ENCODE measurements around the gene RNF168.
A peak's percentile ranks its signal among the peaks of the same experiment; 100 is the strongest.
"Not testable (repeated sequence)": the region's sequence is repeated elsewhere in the genome, so short reads cannot be mapped to it uniquely, and the experiment has no call there.

The RNF168 gene

DNA sequence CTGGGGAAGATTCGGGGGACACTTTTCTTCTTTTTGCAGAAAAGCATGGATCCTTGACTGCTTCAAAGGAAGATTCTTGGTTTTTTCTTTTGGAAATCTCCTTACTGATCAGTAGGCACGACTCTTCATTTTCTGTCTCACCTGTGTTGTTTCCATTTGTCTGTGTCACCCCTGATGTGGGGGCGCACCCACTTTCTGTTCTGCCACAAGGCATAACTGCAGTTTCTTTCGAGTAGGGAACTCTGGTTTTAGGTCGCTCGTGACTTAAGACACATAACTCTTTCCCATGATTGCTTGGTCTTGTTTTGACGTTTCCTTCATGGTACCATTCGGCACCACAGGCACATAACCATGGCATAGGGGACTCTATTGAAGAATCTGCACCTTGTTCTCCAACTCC lies 31.3 kb downstream of the RNF168 start:
- no peak for DNase-seq (ENCODE audit: extremely low read depth in 1 of 2, low read depth in 1 of 2)

GRCh38 chr3:196471551-196471950 lies 32.0 kb downstream of the RNF168 start:
- DNase-seq (ENCODE audit: extremely low read depth in 1 of 2, low read depth in 1 of 2): no peak

DNA sequence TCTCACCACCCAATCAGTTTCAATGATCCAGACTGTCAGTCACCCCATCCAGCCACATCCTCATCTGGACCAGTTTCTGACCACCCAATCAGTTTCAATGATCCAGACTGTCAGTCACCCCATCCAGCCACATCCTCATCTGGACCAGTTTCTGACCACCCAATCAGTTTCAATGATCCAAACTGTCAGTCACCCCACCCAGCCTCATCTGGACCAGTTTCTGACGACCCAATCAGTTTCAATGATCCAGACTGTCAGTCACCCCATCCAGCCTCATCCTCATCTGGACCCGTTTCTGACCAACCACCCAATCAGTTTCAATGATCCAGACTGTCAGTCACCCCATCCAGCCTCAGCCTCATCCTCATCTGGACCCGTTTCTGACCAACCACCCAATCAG lies 33.4 kb downstream of the RNF168 start:
- not testable (repeated sequence) for DNase-seq (ENCODE audit: extremely low read depth in 1 of 2, low read depth in 1 of 2)

DNA sequence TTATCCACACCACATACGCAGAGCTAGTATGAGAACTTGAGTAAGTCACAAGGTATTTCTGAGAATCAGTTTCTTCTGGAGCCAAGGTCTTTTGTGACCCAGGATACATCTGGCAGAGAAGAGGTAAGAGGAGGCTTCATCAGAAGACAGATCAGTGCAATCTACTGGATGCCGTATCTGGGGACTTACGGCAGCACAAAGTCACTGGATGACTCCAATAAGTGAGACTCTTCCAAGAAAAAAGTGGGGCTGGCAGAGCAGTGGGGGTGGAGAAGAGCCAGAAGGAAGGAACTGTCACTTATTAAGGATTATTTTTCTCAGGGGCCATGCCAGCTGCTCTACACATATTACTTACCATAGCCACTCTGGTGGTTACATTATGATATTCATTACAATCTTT lies 39.8 kb downstream of the RNF168 start:
- no peak for DNase-seq (ENCODE audit: extremely low read depth in 1 of 2, low read depth in 1 of 2)

DNA sequence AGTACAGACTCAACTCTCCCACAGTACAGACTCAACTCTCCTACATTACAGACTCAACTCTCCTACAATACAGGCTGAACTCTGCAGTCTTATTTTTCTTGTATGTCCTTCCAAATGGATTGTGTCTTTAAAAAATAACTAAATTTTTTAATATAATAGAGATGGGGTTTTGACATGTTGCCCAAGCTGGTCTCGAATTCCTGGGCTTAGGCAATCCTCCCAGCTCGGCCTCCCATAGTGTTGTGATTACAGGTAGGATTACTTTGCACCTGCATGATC lies 40.2 kb downstream of the RNF168 start:
- DNase-seq (ENCODE audit: extremely low read depth in 1 of 2, low read depth in 1 of 2): no peak

- not testable (repeated sequence) for DNase-seq (ENCODE audit: extremely low read depth in 1 of 2, low read depth in 1 of 2)
Observed at GRCh38 chr3:196462680-196463477, 40.7 kb downstream of the RNF168 start.

DNA sequence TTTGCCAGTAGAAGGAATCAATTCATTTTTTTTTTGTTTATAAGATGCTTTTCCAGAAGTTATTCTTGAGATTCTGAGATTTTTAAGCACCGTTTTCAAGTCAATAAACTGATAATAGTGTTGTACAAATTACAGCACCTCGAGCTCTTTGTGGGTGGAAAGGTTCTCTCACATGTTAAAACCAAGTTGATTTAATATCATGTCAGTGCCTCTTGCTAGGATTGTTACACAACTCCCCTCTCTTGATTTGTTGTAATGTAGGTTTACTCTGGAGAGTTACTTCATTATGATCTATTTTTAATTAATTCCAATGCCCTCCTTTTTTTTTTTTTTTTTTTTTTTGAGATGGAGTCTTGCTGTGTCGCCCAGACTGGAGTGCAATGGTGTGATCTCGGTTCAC lies 45.5 kb downstream of the RNF168 start:
- DNase-seq (ENCODE audit: extremely low read depth in 1 of 2, low read depth in 1 of 2): no peak

- not testable (repeated sequence) for DNase-seq (ENCODE audit: extremely low read depth in 1 of 2, low read depth in 1 of 2)
Observed at GRCh38 chr3:196457470-196457869, 46.1 kb downstream of the RNF168 start.

GRCh38 chr3:196454935-196455334 lies 48.6 kb downstream of the RNF168 start:
- DNase-seq (ENCODE audit: extremely low read depth in 1 of 2, low read depth in 1 of 2): no peak

- not testable (repeated sequence) for DNase-seq (ENCODE audit: extremely low read depth in 1 of 2, low read depth in 1 of 2)
Observed at GRCh38 chr3:196445391-196445790, 58.2 kb downstream of the RNF168 start.

- DNase-seq (ENCODE audit: extremely low read depth in 1 of 2, low read depth in 1 of 2): no peak
Observed at GRCh38 chr3:196444500-196444894, 59.1 kb downstream of the RNF168 start.

DNA sequence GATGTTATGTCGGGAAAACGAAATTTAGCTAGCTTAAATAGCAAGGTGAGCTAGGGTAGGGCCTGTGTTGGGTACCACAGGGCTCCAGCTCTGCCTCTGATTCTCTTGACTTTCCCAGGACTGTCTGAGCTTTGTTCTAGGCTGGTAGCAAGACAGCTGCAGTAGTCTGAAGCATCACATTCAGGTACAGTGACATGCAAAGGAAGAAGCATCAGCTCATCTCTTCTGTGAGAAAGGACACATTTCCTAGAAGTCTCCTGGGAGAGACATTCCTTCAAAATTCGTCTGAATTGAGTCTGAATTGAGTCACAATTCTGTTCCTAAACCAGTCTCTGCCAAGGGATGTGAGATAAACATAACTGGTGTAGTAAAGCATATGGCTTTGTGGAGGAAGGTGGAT lies 62.9 kb downstream of the RNF168 start:
- DNase-seq (ENCODE audit: extremely low read depth in 1 of 2, low read depth in 1 of 2): no peak

DNA sequence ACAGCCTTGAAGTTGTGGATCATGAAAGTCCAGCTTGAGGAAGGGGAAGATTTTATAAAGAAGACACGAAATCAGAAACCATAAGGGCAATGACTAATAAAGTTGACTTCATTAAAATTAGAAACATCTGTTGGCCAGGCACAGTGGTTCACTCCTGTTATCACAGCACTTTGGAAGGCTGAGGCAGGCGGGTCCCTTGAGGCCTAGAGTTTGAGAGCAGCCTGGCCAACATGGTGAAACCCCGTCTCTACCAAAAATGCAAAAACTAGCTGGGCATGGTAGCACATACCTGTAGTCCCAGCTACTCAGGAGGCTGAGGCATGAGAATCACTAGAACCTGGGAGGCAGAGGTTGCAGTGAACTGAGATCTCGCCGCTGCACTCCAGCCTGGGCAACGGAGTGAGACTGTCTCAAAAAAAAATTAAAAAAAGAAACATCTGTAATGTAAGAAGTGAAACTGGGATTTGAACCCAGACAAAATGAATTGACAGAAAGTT lies 63.5 kb downstream of the RNF168 start:
- no peak for DNase-seq (ENCODE audit: extremely low read depth in 1 of 2, low read depth in 1 of 2)

- DNase-seq (ENCODE audit: extremely low read depth in 1 of 2, low read depth in 1 of 2): peak; percentile 88 to 94
Observed at GRCh38 chr3:196432137-196432879, 71.3 kb downstream of the RNF168 start, which contains the start of gene UBXN7. Gene UBXN7, minus strand, starts transcription at chr3:196432427. Its CDS starts 28 bp downstream, at chr3:196432399.

DNA sequence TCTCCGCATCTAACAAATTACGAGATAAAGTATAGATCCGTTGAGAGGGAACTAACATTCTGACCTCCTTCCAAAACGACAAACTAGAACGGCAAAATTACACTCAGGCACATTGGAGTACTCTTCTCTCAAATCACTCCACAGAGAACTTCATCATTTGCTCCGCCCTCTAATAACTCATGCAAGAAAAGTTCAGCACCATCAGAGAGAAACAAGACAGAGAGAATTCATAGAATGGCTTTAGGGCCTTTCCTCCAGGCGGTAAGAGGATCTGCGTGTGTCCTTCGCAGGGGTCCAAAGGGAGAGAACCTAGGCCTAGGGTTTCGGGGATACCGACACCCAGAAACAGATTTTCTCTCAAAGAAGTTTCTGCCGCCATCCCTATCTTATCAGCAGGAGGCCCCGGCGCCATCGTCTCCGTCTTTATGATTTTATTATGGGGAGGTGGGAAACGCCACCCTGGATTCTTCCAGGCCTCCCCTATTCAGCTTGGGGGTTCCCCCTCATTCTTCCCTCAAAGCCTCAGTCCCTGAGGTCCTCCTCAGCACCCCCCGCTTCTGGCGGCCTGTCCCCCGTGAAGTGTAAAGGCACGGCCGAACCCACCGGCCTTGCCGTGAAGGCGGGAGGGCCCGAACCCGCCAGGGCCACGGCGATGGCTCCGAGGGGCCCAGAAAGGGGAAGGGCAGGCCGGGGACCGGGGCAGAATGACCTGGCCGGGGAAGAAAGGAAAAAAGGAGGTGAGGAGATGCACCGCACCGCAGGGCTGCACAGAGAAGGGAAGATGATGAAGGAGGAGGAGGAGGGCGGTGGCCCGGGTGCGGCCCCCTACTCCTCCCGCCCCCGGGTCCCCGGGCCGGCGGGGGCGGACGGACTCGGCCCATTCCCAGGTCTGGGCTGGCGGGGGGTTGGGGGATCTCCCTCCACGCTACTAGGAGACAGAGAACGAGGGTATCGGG lies 72.1 kb downstream of the RNF168 start:
- peak in 1 of 2 donors; percentile 13 for DNase-seq (ENCODE audit: extremely low read depth in 1 of 2, low read depth in 1 of 2)

DNA sequence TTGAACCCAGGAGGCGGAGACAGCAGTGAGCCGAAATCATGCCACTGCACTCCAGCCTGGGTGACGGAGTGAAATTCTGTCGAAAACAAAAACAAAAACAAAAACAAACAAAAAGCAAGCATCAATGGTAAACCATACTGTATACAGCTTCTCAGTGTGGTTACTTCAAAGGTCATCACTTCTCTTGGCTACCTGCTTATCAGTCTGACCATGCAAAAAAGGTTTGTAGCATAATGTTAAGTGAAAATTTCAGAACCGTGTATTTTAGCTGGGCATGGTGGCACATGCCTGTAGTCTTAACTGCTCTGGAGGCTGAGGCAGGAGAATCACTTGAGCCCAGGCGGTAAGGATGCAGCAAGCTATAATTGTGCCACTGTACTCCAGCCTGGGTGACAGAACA lies 75.5 kb downstream of the RNF168 start:
- no peak for DNase-seq (ENCODE audit: extremely low read depth in 1 of 2, low read depth in 1 of 2)

- not testable (repeated sequence) for DNase-seq (ENCODE audit: extremely low read depth in 1 of 2, low read depth in 1 of 2)
Observed at GRCh38 chr3:196424421-196424820, 79.1 kb downstream of the RNF168 start.

DNA sequence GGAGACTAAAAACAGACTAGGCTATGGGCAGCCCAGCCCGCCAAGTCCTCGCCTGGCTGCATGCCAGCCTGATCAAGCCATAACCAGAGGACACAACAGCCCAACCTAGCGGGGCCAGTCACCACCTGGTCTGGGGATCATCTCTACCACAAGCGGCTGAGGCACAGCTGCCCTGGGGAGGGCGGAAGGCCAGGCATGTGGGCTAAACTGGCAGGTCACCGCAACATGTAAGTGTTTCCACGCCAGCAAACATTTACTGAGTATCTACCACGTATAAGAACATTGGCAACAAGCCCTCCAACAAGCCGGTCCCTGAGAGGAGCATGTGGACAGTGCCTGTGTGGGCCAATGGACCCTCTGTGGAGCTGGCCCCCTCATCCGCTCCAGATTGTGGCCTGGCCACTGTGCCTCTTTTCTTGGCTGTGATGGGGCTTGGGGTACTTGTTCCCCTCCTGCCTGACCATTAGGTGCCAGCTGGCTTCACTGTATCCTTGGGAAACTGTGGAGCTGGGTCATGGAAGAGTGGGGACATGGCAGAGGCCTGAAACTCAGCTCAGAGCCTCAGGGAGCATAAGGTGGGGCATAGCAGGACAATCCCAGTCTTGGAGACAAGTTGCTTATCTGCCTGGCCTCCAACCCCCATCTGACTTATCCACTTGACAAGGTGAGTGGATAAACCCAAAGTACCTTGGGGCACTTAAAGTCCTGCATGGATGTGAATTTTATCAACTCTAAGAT lies 80.4 kb downstream of the RNF168 start:
- no peak for DNase-seq (ENCODE audit: extremely low read depth in 1 of 2, low read depth in 1 of 2)

- not testable (repeated sequence) for DNase-seq (ENCODE audit: extremely low read depth in 1 of 2, low read depth in 1 of 2)
Observed at GRCh38 chr3:196421668-196422067, 81.9 kb downstream of the RNF168 start.

DNA sequence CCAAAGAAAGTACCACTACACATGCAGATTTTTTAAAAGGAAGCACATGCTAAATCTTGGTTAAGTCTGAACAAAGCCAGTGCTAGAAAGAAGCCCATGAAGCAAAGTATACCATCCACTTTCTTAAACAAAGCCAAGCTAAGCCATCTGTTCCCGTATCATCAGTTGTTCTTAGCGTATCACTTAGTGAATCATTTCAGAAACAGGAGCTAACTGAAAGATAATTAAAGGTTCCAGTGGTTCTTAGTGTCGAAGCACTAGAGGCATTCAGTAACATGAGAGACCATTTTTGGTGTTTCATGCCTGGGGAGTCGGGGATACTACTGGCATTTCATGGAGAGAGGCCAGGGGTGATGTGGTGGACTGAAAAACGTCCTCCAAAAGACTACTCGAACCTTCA lies 84.2 kb downstream of the RNF168 start:
- DNase-seq (ENCODE audit: extremely low read depth in 1 of 2, low read depth in 1 of 2): no peak

Data from stimulated activated CD8-positive, alpha-beta memory T cell treated with anti-CD3 and anti-CD28 coated beads, Interleukin-7, amount 100 ng/mL, for 48 hours (primary cell).